ENCODE data around the gene OCA2.

The OCA2 gene

GRCh38 chr15:27868828-27869404 is 230.2 kb downstream of the OCA2 start:
- TF ChIP-seq CTCF (IDR thresholded peaks at IDR 0.05; ENCODE audit: borderline replicate concordance, insufficient read depth, low read depth, low read length): no peak
- H3K4me3 ChIP-seq (ENCODE audit: low read depth, low read length): no peak overlapping the region

- no peak for TF ChIP-seq CTCF (IDR thresholded peaks at IDR 0.05; ENCODE audit: borderline replicate concordance, insufficient read depth, low read depth, low read length)
- H3K4me3 ChIP-seq (ENCODE audit: low read depth, low read length): no peak overlapping the region
Measured at GRCh38 chr15:27867861-27868260, 231.3 kb downstream of the OCA2 start.

GRCh38 chr15:27866505-27867165 is 232.5 kb downstream of the OCA2 start:
- no peak overlapping the region for H3K4me3 ChIP-seq (ENCODE audit: low read depth, low read length)
- no peak for TF ChIP-seq CTCF (IDR thresholded peaks at IDR 0.05; ENCODE audit: borderline replicate concordance, insufficient read depth, low read depth, low read length)

GRCh38 chr15:27865926-27866325 is 233.2 kb downstream of the OCA2 start:
- TF ChIP-seq CTCF (IDR thresholded peaks at IDR 0.05; ENCODE audit: borderline replicate concordance, insufficient read depth, low read depth, low read length): no peak
- H3K4me3 ChIP-seq (ENCODE audit: low read depth, low read length): no peak overlapping the region

- H3K4me3 ChIP-seq (ENCODE audit: low read depth, low read length): no peak overlapping the region
- TF ChIP-seq CTCF (IDR thresholded peaks at IDR 0.05; ENCODE audit: borderline replicate concordance, insufficient read depth, low read depth, low read length): no peak
Measured at GRCh38 chr15:27865323-27865922, 233.7 kb downstream of the OCA2 start.

- no peak overlapping the region for H3K4me3 ChIP-seq (ENCODE audit: low read depth, low read length)
- no peak for TF ChIP-seq CTCF (IDR thresholded peaks at IDR 0.05; ENCODE audit: borderline replicate concordance, insufficient read depth, low read depth, low read length)
Measured at GRCh38 chr15:27864719-27865118, 234.4 kb downstream of the OCA2 start.

GRCh38 chr15:27864086-27864485 is 235.0 kb downstream of the OCA2 start:
- no peak for TF ChIP-seq CTCF (IDR thresholded peaks at IDR 0.05; ENCODE audit: borderline replicate concordance, insufficient read depth, low read depth, low read length)

More at GRCh38 chr15:27864086-27864485, 235.0 kb downstream of the OCA2 start:
- H3K4me3 ChIP-seq (ENCODE audit: low read depth, low read length): no peak overlapping the region
